ENCODE measurements around the gene AAK1. TPM values are rescaled to one million over a fixed set of nuclear protein-coding genes. Genes with fewer than 3 reads are reported as not detected.
"Not testable (repeated sequence)": the region's sequence is repeated elsewhere in the genome, so short reads cannot be mapped to it uniquely, and the experiment has no call there.

The AAK1 gene
- total and polyA plus RNA-seq, 7 donors, result 5.4 to 35.7 (median 20.7) TPM

- Histone ChIP-seq H3K4me3 (no peak overlapping the region), H3K9me3 (no peaks in the 10 kb centered on the region), H3K36me3 (peaks cover 0 to 68% (median 19%) of the 10 kb centered on the region in 4 donors), H3K27ac (no peak overlapping the region), H3K4me1 (peaks cover 0 to 13% (median 6%) of the 10 kb centered on the region in 4 donors), H3K27me3 (no peaks in the 10 kb centered on the region)
- no peak for TF ChIP-seq POLR2AphosphoS5 (IDR thresholded peaks at IDR 0.05)
- no peak for TF ChIP-seq POLR2A (IDR thresholded peaks at IDR 0.05)
- no peak for TF ChIP-seq EP300 (IDR thresholded peaks at IDR 0.05)
- TF ChIP-seq CTCF (IDR thresholded peaks at IDR 0.05), result no peak
- intact Hi-C loops (cut with DNase I), result no loop called here
- no peak for DNase-seq
- 84 to 93% methylated on average over 6 of the region's 6 CpGs for WGBS, 2 donors
Measured at GRCh38 chr2:69429491-69430183, 213.9 kb downstream of the AAK1 start.

GRCh38 chr2:69428981-69429380, 214.6 kb downstream of the AAK1 start:
- H3K4me1 ChIP-seq, result peaks cover 0 to 12% (median 5%) of the 10 kb centered on the region in 4 donors
- H3K4me3 ChIP-seq, result no peak overlapping the region
- no peak for DNase-seq
- H3K9me3 ChIP-seq, result no peaks in the 10 kb centered on the region
- 84 to 92% methylated on average over 2 of the region's 2 CpGs for WGBS, 2 donors
- TF ChIP-seq POLR2A (IDR thresholded peaks at IDR 0.05), result no peak
- TF ChIP-seq POLR2AphosphoS5 (IDR thresholded peaks at IDR 0.05), result no peak
- H3K27ac ChIP-seq, result no peak overlapping the region
- H3K36me3 ChIP-seq, result peaks cover 0 to 68% (median 19%) of the 10 kb centered on the region in 4 donors
- intact Hi-C loops (cut with DNase I), result no loop called here
- no peaks in the 10 kb centered on the region for H3K27me3 ChIP-seq

- WGBS, 2 donors, result 96 to 98% methylated on average over 2 of the region's 2 CpGs
- no peak for DNase-seq
- Histone ChIP-seq H3K27me3 (no peaks in the 10 kb centered on the region), H3K9me3 (no peaks in the 10 kb centered on the region), H3K27ac (no peak overlapping the region), H3K4me1 (peaks cover 0 to 10% (median 2%) of the 10 kb centered on the region in 4 donors), H3K36me3 (peaks cover 0 to 80% (median 14%) of the 10 kb centered on the region in 4 donors), H3K4me3 (no peak overlapping the region)
- intact Hi-C loops (cut with DNase I), result no loop called here
- TF ChIP-seq POLR2AphosphoS5 (IDR thresholded peaks at IDR 0.05) (no peak), POLR2A (IDR thresholded peaks at IDR 0.05) (no peak), CTCF (IDR thresholded peaks at IDR 0.05) (no peak), EP300 (IDR thresholded peaks at IDR 0.05) (no peak)
Measured at GRCh38 chr2:69424419-69424818, 219.1 kb downstream of the AAK1 start.

- Histone ChIP-seq H3K36me3 (peaks cover 3 to 81% (median 24%) of the 10 kb centered on the region in 4 donors), H3K27me3 (no peaks in the 10 kb centered on the region), H3K9me3 (no peaks in the 10 kb centered on the region), H3K27ac (no peak overlapping the region), H3K4me3 (no peak overlapping the region), H3K4me1 (no peaks in the 10 kb centered on the region)
- no peak for DNase-seq
- intact Hi-C loops (cut with DNase I), result no loop called here
- TF ChIP-seq CTCF (IDR thresholded peaks at IDR 0.05) (no peak), POLR2AphosphoS5 (IDR thresholded peaks at IDR 0.05) (no peak)
Measured at GRCh38 chr2:69422198-69422597, 221.3 kb downstream of the AAK1 start.

GRCh38 chr2:69419111-69419510, 224.4 kb downstream of the AAK1 start:
- H3K9me3 ChIP-seq; H3K27me3 ChIP-seq; H3K4me3 ChIP-seq; DNase-seq; H3K27ac ChIP-seq; intact Hi-C loops (cut with DNase I); H3K4me1 ChIP-seq: not testable (repeated sequence)
- peaks cover 3 to 86% (median 31%) of the 10 kb centered on the region in 4 donors for H3K36me3 ChIP-seq
- 82 to 89% methylated on average over 7 of the region's 7 CpGs for WGBS, 2 donors

GRCh38 chr2:69416147-69416546, 227.4 kb downstream of the AAK1 start:
- H3K4me3 ChIP-seq, result no peak overlapping the region
- no peak overlapping the region for H3K27ac ChIP-seq
- no peaks in the 10 kb centered on the region for H3K9me3 ChIP-seq
- no peaks in the 10 kb centered on the region for H3K4me1 ChIP-seq
- no peaks in the 10 kb centered on the region for H3K27me3 ChIP-seq
- no peak for TF ChIP-seq POLR2AphosphoS5 (IDR thresholded peaks at IDR 0.05)
- no peak for TF ChIP-seq POLR2A (IDR thresholded peaks at IDR 0.05)
- TF ChIP-seq CTCF (IDR thresholded peaks at IDR 0.05), result no peak
- TF ChIP-seq EP300 (IDR thresholded peaks at IDR 0.05), result no peak
- H3K36me3 ChIP-seq, result peaks cover 8 to 96% (median 37%) of the 10 kb centered on the region in 4 donors
- intact Hi-C loops (cut with DNase I), result no loop called here
- WGBS, 2 donors, result 88% methylated on average over 1 of the region's 1 CpG
- no peak for DNase-seq
